Testis (tissue), 2 donors: Measurements from ENCODE around the gene MACROD1.

Source experiments
- CTCF ChIP-seq, 3 experiments: fragments of 450-650 bp in 2 of 3; fragments of 200-600 bp in 1 of 3; sonication (generic) in 1 of 3; IDR thresholded peaks; one replicate each; pipeline ENCODE4 v1.5.1; 2016 to 2019; ENCODE audit warnings: antibody characterized with exemption in 3 of 3, mild to moderate bottlenecking in 2 of 3, moderate library complexity in 1 of 3
- POLR2A ChIP-seq: fragments of 450-650 bp; IDR thresholded peaks from one replicate; pipeline ENCODE4 v1.6.1; 2017; ENCODE audit warnings: antibody characterized with exemption, mild to moderate bottlenecking, moderate library complexity

DNA sequence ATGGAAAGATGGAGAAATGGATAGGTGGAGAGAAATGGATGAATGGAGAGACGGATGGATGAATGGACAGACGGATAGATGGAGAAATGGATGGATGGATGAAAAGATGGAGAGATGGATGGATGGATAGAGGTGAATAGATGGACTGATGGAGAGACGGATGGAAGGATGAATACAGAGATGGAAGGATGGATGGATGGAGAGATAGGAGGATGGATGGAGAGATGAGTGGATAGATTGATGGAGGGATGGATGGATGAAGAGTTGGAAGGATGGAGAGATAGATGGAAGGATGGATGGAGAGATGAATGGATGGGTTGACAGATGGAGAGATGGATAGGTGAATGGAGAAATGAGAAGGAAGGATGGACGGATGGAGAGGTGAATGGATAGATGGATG is 66.5 kb downstream of the MACROD1 start:
- TF ChIP-seq CTCF (IDR thresholded peaks at IDR 0.05) (no peak), POLR2A (no peak)
